SJCRH30 (cell line): ENCODE data around the gene CD68. TPM values are rescaled to one million over a fixed set of nuclear protein-coding genes. Genes with fewer than 3 reads are reported as not detected.

Experiments
- DNase-seq, 2 experiments: peaks; one replicate each; pipeline ENCODE4 v3.0.0-alpha.2; 2015 to 2020
- H3K27ac ChIP-seq: fragments of 250-450 bp; sonication (Bioruptor Pico); 2 replicates; pipeline ENCODE4 v1.5.1; 2020; ENCODE audit warnings: mild to moderate bottlenecking, moderate library complexity
- H3K27me3 ChIP-seq: fragments of 250-450 bp; sonication (Bioruptor Pico); 2 replicates; pipeline ENCODE4 v1.5.1; 2020; ENCODE audit warnings: mild to moderate bottlenecking, moderate library complexity
- H3K36me3 ChIP-seq: fragments of 250-450 bp; sonication (Bioruptor Pico); 2 replicates; pipeline ENCODE4 v1.5.1; 2020; ENCODE audit warnings: mild to moderate bottlenecking, moderate library complexity
- H3K4me1 ChIP-seq: fragments of 250-450 bp; sonication (Bioruptor Pico); 2 replicates; pipeline ENCODE4 v1.5.1; 2020; ENCODE audit warnings: mild to moderate bottlenecking, moderate library complexity
- H3K4me3 ChIP-seq: fragments of 250-450 bp; sonication (Bioruptor Pico); 2 replicates; pipeline ENCODE4 v1.5.1; 2020; ENCODE audit warnings: mild to moderate bottlenecking, moderate library complexity
- H3K9me3 ChIP-seq: fragments of 250-450 bp; sonication (Bioruptor Pico); replicated peaks from 2 replicates; pipeline ENCODE4 v1.5.1; 2020; ENCODE audit warnings: mild to moderate bottlenecking, moderate library complexity
- total RNA-seq: library from RNA; depleted of rRNA; stranded (reverse); fragments of >200 nt; shearing (Covaris generic); gene quantifications from 2 replicates; pipeline ENCODE4 v1.2.3, GENCODE V29; 2014; rRNA removed

CD68 gene
- total RNA-seq, result 0.18 TPM in 1 of 2 replicates, not detected in the other

GRCh38 chr17:7579001-7579833, at the start of gene CD68:
CD68 (plus strand) TSS chr17:7579638; CDS start chr17:7579678, 40 bp downstream.
- H3K27me3 ChIP-seq, result no peaks in the 10 kb centered on the region
- no peaks in the 10 kb centered on the region for H3K9me3 ChIP-seq
- peak; percentile 22 to 43 for DNase-seq
- H3K27ac ChIP-seq, result no peak within 1 kb of the TSS
- no peak within 1 kb of the TSS for H3K4me3 ChIP-seq
- peaks cover 4% of the 10 kb centered on the region; the same call in 1 of the 2 replicates for H3K4me1 ChIP-seq
- H3K36me3 ChIP-seq, result peaks cover 57% of the 10 kb centered on the region

- Histone ChIP-seq H3K27ac (no peak overlapping the region), H3K4me3 (no peak overlapping the region), H3K4me1 (no peaks in the 10 kb centered on the region), H3K36me3 (no peaks in the 10 kb centered on the region), H3K27me3 (no peaks in the 10 kb centered on the region), H3K9me3 (no peaks in the 10 kb centered on the region)
- DNase-seq, result no peak
Observed at GRCh38 chr17:7530023-7530900, 49.2 kb upstream of the CD68 start.

- Histone ChIP-seq H3K36me3 (no peaks in the 10 kb centered on the region), H3K4me3 (no peak overlapping the region), H3K9me3 (no peaks in the 10 kb centered on the region), H3K27me3 (no peaks in the 10 kb centered on the region), H3K27ac (no peak overlapping the region), H3K4me1 (no peaks in the 10 kb centered on the region)
- no peak for DNase-seq
Observed at GRCh38 chr17:7538050-7538449, 41.4 kb upstream of the CD68 start.

- H3K36me3 ChIP-seq, result no peaks in the 10 kb centered on the region
- DNase-seq, result no peak
- no peaks in the 10 kb centered on the region for H3K27me3 ChIP-seq
- H3K9me3 ChIP-seq, result no peaks in the 10 kb centered on the region
- no peak overlapping the region for H3K27ac ChIP-seq
- H3K4me3 ChIP-seq, result no peak overlapping the region
- H3K4me1 ChIP-seq, result no peaks in the 10 kb centered on the region
Observed at GRCh38 chr17:7538891-7539545, 40.4 kb upstream of the CD68 start.

- Histone ChIP-seq H3K27ac (no peak overlapping the region), H3K4me1 (no peaks in the 10 kb centered on the region), H3K36me3 (no peaks in the 10 kb centered on the region), H3K4me3 (no peak overlapping the region), H3K27me3 (no peaks in the 10 kb centered on the region), H3K9me3 (no peaks in the 10 kb centered on the region)
- no peak for DNase-seq
Observed at GRCh38 chr17:7541074-7541621, 38.3 kb upstream of the CD68 start.

GRCh38 chr17:7544911-7545310, 34.5 kb upstream of the CD68 start:
- no peak for DNase-seq
- H3K4me1 ChIP-seq, result no peaks in the 10 kb centered on the region
- H3K4me3 ChIP-seq, result no peak overlapping the region
- H3K27me3 ChIP-seq, result no peaks in the 10 kb centered on the region
- H3K36me3 ChIP-seq, result no peaks in the 10 kb centered on the region
- H3K9me3 ChIP-seq, result no peaks in the 10 kb centered on the region
- no peak overlapping the region for H3K27ac ChIP-seq

GRCh38 chr17:7548585-7549400, 30.6 kb upstream of the CD68 start, which contains the start of gene TNFSF12:
TNFSF12 (plus strand) TSS chr17:7549058; CDS start chr17:7549154, 96 bp downstream.
- Histone ChIP-seq H3K27me3 (no peaks in the 10 kb centered on the region), H3K27ac (no peak within 1 kb of the TSS), H3K4me1 (no peaks in the 10 kb centered on the region), H3K4me3 (no peak within 1 kb of the TSS), H3K36me3 (no peaks in the 10 kb centered on the region), H3K9me3 (no peaks in the 10 kb centered on the region)
- no peak for DNase-seq

GRCh38 chr17:7549401-7550055, 29.9 kb upstream of the CD68 start:
- Histone ChIP-seq H3K27ac (no peak overlapping the region), H3K4me1 (no peaks in the 10 kb centered on the region), H3K9me3 (no peaks in the 10 kb centered on the region), H3K27me3 (no peaks in the 10 kb centered on the region), H3K4me3 (no peak overlapping the region), H3K36me3 (no peaks in the 10 kb centered on the region)
- DNase-seq, result no peak

- Histone ChIP-seq H3K27me3 (no peaks in the 10 kb centered on the region), H3K9me3 (no peaks in the 10 kb centered on the region), H3K36me3 (no peaks in the 10 kb centered on the region), H3K27ac (no peak overlapping the region), H3K4me3 (no peak overlapping the region), H3K4me1 (no peaks in the 10 kb centered on the region)
- peak; percentile 42 to 45 for DNase-seq
Observed at GRCh38 chr17:7550344-7550743, 29.1 kb upstream of the CD68 start.

GRCh38 chr17:7551396-7551795, 28.0 kb upstream of the CD68 start:
- no peaks in the 10 kb centered on the region for H3K27me3 ChIP-seq
- no peaks in the 10 kb centered on the region for H3K36me3 ChIP-seq
- DNase-seq, result no peak
- H3K4me1 ChIP-seq, result no peaks in the 10 kb centered on the region
- no peak overlapping the region for H3K27ac ChIP-seq
- no peaks in the 10 kb centered on the region for H3K9me3 ChIP-seq
- no peak overlapping the region for H3K4me3 ChIP-seq

GRCh38 chr17:7552621-7553051, 26.8 kb upstream of the CD68 start:
- 0 out of 2 replicates have a peak, but pooled peaks cover 3% of the 10 kb centered on the region for H3K4me1 ChIP-seq
- no peak for DNase-seq
- no peak overlapping the region for H3K27ac ChIP-seq
- H3K4me3 ChIP-seq, result no peak overlapping the region
- no peaks in the 10 kb centered on the region for H3K27me3 ChIP-seq
- no peaks in the 10 kb centered on the region for H3K9me3 ChIP-seq
- no peaks in the 10 kb centered on the region for H3K36me3 ChIP-seq

- Histone ChIP-seq H3K9me3 (no peaks in the 10 kb centered on the region), H3K36me3 (no peaks in the 10 kb centered on the region), H3K27me3 (no peaks in the 10 kb centered on the region), H3K27ac (no peak overlapping the region), H3K4me1 (0 out of 2 replicates have a peak, but pooled peaks cover 3% of the 10 kb centered on the region), H3K4me3 (no peak overlapping the region)
- DNase-seq, result no peak
Observed at GRCh38 chr17:7553356-7553755, 26.1 kb upstream of the CD68 start.

GRCh38 chr17:7555320-7555948, 24.0 kb upstream of the CD68 start:
- no peak overlapping the region for H3K4me3 ChIP-seq
- no peak for DNase-seq
- H3K9me3 ChIP-seq, result no peaks in the 10 kb centered on the region
- H3K27me3 ChIP-seq, result no peaks in the 10 kb centered on the region
- H3K4me1 ChIP-seq, result 0 out of 2 replicates have a peak, but pooled peaks cover 3% of the 10 kb centered on the region
- no peaks in the 10 kb centered on the region for H3K36me3 ChIP-seq
- no peak overlapping the region for H3K27ac ChIP-seq
